Loucy (cell line): ENCODE results near the gene CEMIP2.

Experiments
- EZH2phosphoT487 ChIP-seq: fragments of 200-600 bp; IDR thresholded peaks from 2 replicates; pipeline ENCODE4 v1.6.1; 2018; ENCODE audit warnings: antibody characterized with exemption, mild to moderate bottlenecking, moderate library complexity, borderline replicate concordance
- TF ChIP-seq, protein P1 (sequence below): fragments of 200-600 bp; sonication (generic); conservative IDR thresholded peaks from 2 replicates; pipeline ENCODE4 v1.5.1; 2014; ENCODE audit warnings: mild to moderate bottlenecking, antibody characterized with exemption, low read length

GRCh38 chr9:71762900-71763653, 5.2 kb downstream of the CEMIP2 start:
- no peak for TF ChIP-seq EZH2phosphoT487
- TF ChIP-seq, protein P1, sequence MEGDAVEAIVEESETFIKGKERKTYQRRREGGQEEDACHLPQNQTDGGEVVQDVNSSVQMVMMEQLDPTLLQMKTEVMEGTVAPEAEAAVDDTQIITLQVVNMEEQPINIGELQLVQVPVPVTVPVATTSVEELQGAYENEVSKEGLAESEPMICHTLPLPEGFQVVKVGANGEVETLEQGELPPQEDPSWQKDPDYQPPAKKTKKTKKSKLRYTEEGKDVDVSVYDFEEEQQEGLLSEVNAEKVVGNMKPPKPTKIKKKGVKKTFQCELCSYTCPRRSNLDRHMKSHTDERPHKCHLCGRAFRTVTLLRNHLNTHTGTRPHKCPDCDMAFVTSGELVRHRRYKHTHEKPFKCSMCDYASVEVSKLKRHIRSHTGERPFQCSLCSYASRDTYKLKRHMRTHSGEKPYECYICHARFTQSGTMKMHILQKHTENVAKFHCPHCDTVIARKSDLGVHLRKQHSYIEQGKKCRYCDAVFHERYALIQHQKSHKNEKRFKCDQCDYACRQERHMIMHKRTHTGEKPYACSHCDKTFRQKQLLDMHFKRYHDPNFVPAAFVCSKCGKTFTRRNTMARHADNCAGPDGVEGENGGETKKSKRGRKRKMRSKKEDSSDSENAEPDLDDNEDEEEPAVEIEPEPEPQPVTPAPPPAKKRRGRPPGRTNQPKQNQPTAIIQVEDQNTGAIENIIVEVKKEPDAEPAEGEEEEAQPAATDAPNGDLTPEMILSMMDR, result no peak
